Tibial nerve (tissue), 3 donors: ENCODE data around the gene APH1B.

Experiments
- POLR2A ChIP-seq, 2 donors: fragments of 450-650 bp; IDR thresholded peaks; one replicate each; pipeline ENCODE4 v1.6.1; 2017; ENCODE audit warnings: antibody characterized with exemption in 2 of 2, mild to moderate bottlenecking in 2 of 2, moderate library complexity in 2 of 2
- TF ChIP-seq, protein P1 (sequence below), 5 experiments: fragments of 200-600 bp in 3 of 5; fragments of 450-650 bp in 2 of 5; sonication (generic) in 3 of 5; IDR thresholded peaks; one replicate each; pipeline ENCODE4 v1.5.1; 2016 to 2019; ENCODE audit warnings: antibody characterized with exemption in 5 of 5, mild to moderate bottlenecking in 3 of 5, moderate library complexity in 2 of 5

GRCh38 chr15:63319065-63319464 is 41.7 kb downstream of the APH1B start:
- TF ChIP-seq, protein P1, sequence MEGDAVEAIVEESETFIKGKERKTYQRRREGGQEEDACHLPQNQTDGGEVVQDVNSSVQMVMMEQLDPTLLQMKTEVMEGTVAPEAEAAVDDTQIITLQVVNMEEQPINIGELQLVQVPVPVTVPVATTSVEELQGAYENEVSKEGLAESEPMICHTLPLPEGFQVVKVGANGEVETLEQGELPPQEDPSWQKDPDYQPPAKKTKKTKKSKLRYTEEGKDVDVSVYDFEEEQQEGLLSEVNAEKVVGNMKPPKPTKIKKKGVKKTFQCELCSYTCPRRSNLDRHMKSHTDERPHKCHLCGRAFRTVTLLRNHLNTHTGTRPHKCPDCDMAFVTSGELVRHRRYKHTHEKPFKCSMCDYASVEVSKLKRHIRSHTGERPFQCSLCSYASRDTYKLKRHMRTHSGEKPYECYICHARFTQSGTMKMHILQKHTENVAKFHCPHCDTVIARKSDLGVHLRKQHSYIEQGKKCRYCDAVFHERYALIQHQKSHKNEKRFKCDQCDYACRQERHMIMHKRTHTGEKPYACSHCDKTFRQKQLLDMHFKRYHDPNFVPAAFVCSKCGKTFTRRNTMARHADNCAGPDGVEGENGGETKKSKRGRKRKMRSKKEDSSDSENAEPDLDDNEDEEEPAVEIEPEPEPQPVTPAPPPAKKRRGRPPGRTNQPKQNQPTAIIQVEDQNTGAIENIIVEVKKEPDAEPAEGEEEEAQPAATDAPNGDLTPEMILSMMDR (IDR thresholded peaks at IDR 0.05), result no peak
- TF ChIP-seq POLR2A (IDR thresholded peaks at IDR 0.05), result no peak
